A673 (cell line): ENCODE data around the gene CRADD. TPM values are rescaled to one million over a fixed set of nuclear protein-coding genes. Genes with fewer than 3 reads are reported as not detected.

Source experiments
- BruUV-seq: library from RNA; stranded (reverse); fragments of 400-500 nt; replicated peaks from 2 replicates; lab custom pipeline; 2021; lab: Mats Ljungman, UMichigan
- CTCF ChIA-PET: fragments of 300-600 bp; sonication (Branson Sonifier 250); formaldehyde crosslinking; loops from one replicate; lab custom pipeline; 2022; ENCODE audit warnings: antibody characterized with exemption; lab: Charles Lee
- POLR2A ChIA-PET: fragments of 300-600 bp; sonication (Branson Sonifier 250); formaldehyde crosslinking; loops from one replicate; lab custom pipeline; 2022; ENCODE audit warnings: antibody characterized with exemption; ENCODE audit not compliant: low non-redundant PET; lab: Charles Lee
- DNase-seq: peaks from one replicate; pipeline ENCODE4 v3.0.0-alpha.2; 2015; ENCODE audit warnings: low spot score
- H3K27ac ChIP-seq: fragments of 200-600 bp; sonication (generic); 2 replicates; pipeline ENCODE4 v1.5.1; 2016; ENCODE audit warnings: mixed run types, low read depth, mild to moderate bottlenecking, mixed read lengths, antibody characterized with exemption, low read length; ENCODE audit not compliant: poor library complexity, severe bottlenecking
- H3K27me3 ChIP-seq: fragments of 200-600 bp; sonication (generic); replicated peaks from 2 replicates; pipeline ENCODE4 v1.6.1; 2017; ENCODE audit warnings: mixed run types, low read depth, mild to moderate bottlenecking, mixed read lengths, antibody characterized with exemption, low read length; ENCODE audit not compliant: insufficient read depth, poor library complexity
- H3K36me3 ChIP-seq: fragments of 200-600 bp; sonication (generic); 2 replicates; pipeline ENCODE4 v1.6.1; 2016; ENCODE audit warnings: mixed run types, mild to moderate bottlenecking, mixed read lengths, antibody characterized with exemption, low read length; ENCODE audit not compliant: insufficient read depth, poor library complexity, severe bottlenecking
- H3K4me1 ChIP-seq: fragments of 200-600 bp; sonication (generic); 2 replicates; pipeline ENCODE4 v1.6.1; 2017; ENCODE audit warnings: mixed run types, mild to moderate bottlenecking, mixed read lengths, antibody characterized with exemption, low read length; ENCODE audit not compliant: insufficient read depth, poor library complexity, severe bottlenecking
- H3K4me3 ChIP-seq: fragments of 200-600 bp; sonication (generic); 2 replicates; pipeline ENCODE4 v1.5.1; 2016; ENCODE audit warnings: low read depth, mixed run types, mild to moderate bottlenecking, mixed read lengths, low read length; ENCODE audit not compliant: poor library complexity, severe bottlenecking
- H3K9me3 ChIP-seq: fragments of 200-600 bp; sonication (generic); 2 replicates; pipeline ENCODE4 v1.6.1; 2016; ENCODE audit warnings: mixed run types, low read depth, mild to moderate bottlenecking, mixed read lengths, antibody characterized with exemption, low read length; ENCODE audit not compliant: poor library complexity, severe bottlenecking
- CTCF ChIP-seq: fragments of 300-800, 200-600 bp; sonication (generic); conservative IDR thresholded peaks from 2 replicates; pipeline ENCODE4 v1.5.1; 2017; ENCODE audit warnings: low read depth, mild to moderate bottlenecking, antibody characterized with exemption, low read length, moderate library complexity, mixed read lengths
- EZH2 ChIP-seq: fragments of 200-600 bp; sonication (generic); IDR thresholded peaks from 2 replicates; pipeline ENCODE4 v1.6.1; 2017; ENCODE audit warnings: borderline replicate concordance, low read depth, mild to moderate bottlenecking, mixed read lengths, antibody characterized with exemption, low read length; ENCODE audit not compliant: poor library complexity, severe bottlenecking
- intact Hi-C: fragments of 100-400 bp; cut with micrococcal nuclease; formaldehyde crosslinking; loops from one replicate; pipeline ENCODE4 v1.10.0; 2022; ENCODE audit not compliant: unreplicated experiment
- total RNA-seq: library from RNA; stranded (reverse); gene quantifications from 2 replicates; pipeline ENCODE4 v1.2.3, GENCODE V29; 2021

Gene CRADD
- total RNA-seq, 1 experiment from 2014 or later: 9.1 TPM

- H3K27ac ChIP-seq: no peak overlapping the region
- H3K36me3 ChIP-seq: no peaks in the 10 kb centered on the region
- H3K4me1 ChIP-seq: no peaks in the 10 kb centered on the region
- intact Hi-C loops: no loop called here
- ChIA-PET CTCF (no interaction called here), POLR2A (no interaction called here)
- H3K27me3 ChIP-seq: no peaks in the 10 kb centered on the region
- no peak overlapping the region for H3K4me3 ChIP-seq
- no peak for DNase-seq
- H3K9me3 ChIP-seq: peaks cover 3% of the 10 kb centered on the region
- no peak for TF ChIP-seq EZH2
- BruUV-seq: no TSS peak
These were observed 71.7 kb downstream of the CRADD start for GRCh38 chr12:93748672-93749383.

- Histone ChIP-seq H3K27me3 (no peaks in the 10 kb centered on the region), H3K27ac (no peak overlapping the region), H3K9me3 (peaks cover 3% of the 10 kb centered on the region), H3K4me1 (no peaks in the 10 kb centered on the region), H3K36me3 (no peaks in the 10 kb centered on the region), H3K4me3 (no peak overlapping the region)
- intact Hi-C loops: no loop called here
- ChIA-PET POLR2A (no interaction called here), CTCF (no interaction called here)
- no peak for DNase-seq
- no peak for TF ChIP-seq EZH2
- TF ChIP-seq CTCF: no peak
- no TSS peak for BruUV-seq
These were observed 72.3 kb downstream of the CRADD start for GRCh38 chr12:93749515-93749914.

GRCh38 chr12:93750056-93750455 is 72.9 kb downstream of the CRADD start:
- BruUV-seq: no TSS peak
- ChIA-PET CTCF (no interaction called here), POLR2A (no interaction called here)
- no peaks in the 10 kb centered on the region for H3K4me1 ChIP-seq
- H3K36me3 ChIP-seq: no peaks in the 10 kb centered on the region
- no peak for TF ChIP-seq EZH2
- TF ChIP-seq CTCF: no peak
- H3K27ac ChIP-seq: no peak overlapping the region
- no peaks in the 10 kb centered on the region for H3K27me3 ChIP-seq
- H3K4me3 ChIP-seq: no peak overlapping the region
- DNase-seq: no peak
- H3K9me3 ChIP-seq: peaks cover 3% of the 10 kb centered on the region
- intact Hi-C loops: no loop called here
